Neutrophil (primary cell): ENCODE results near the gene COL4A1.

Experiments
- H3K27ac ChIP-seq: fragments of 200-600 bp; sonication (generic); 2 replicates; pipeline ENCODE4 v1.5.1; 2016; ENCODE audit warnings: mild to moderate bottlenecking, moderate library complexity
- H3K27me3 ChIP-seq: fragments of 200-600 bp; sonication (generic); 2 replicates; pipeline ENCODE4 v1.6.0; 2016; ENCODE audit warnings: mild to moderate bottlenecking
- H3K36me3 ChIP-seq: fragments of 200-600 bp; sonication (generic); 2 replicates; pipeline ENCODE4 v1.5.1; 2017
- H3K4me1 ChIP-seq, 2 experiments: fragments of 200-600 bp in 1 of 2; sonication (generic) in 1 of 2; 1 replicate in 1 of 2; 2 replicates in 1 of 2; pipeline versions ENCODE4 v1.5.1 to v1.6.1; 2013 to 2016; ENCODE audit warnings: low read depth in 1 of 2, low read length in 1 of 2, mild to moderate bottlenecking in 1 of 2, moderate library complexity in 1 of 2; ENCODE audit not compliant: control insufficient read depth in 1 of 2, insufficient read depth in 1 of 2
- H3K4me3 ChIP-seq, 2 experiments: fragments of 200-600 bp in 1 of 2; sonication (generic) in 1 of 2; 1 replicate in 1 of 2; 2 replicates in 1 of 2; pipeline ENCODE4 v1.5.1; 2013 to 2016; ENCODE audit warnings: low read depth in 1 of 2, low read length in 1 of 2, mild to moderate bottlenecking in 1 of 2, moderate library complexity in 1 of 2
- H3K9me3 ChIP-seq: fragments of 200-600 bp; sonication (generic); 2 replicates; pipeline ENCODE4 v1.5.1; 2016
- TF ChIP-seq, protein P1 (sequence below): fragments of 200-600 bp; sonication (generic); IDR thresholded peaks from 2 replicates; pipeline ENCODE4 v1.5.1; 2016; ENCODE audit warnings: antibody characterized with exemption

The COL4A1 gene

DNA sequence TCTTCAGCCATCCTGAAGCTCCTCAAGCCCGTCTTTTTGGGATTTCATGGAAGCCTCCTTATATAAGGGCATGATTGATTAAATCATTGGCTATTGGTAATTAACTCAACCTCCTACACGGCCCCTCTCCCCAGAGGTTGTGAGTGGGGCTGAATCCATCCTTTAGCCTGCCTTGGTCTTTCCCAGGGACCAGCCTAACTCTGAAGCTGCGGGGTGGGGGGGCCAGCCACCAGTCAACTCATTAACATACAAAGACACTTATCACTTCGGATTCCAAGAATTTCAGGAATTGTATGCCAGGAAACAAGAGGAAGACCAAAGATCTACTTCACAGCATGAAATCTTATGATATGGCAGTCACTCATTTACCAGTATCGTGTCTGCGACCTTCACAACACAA, 9.9 kb downstream of the COL4A1 start:
- TF ChIP-seq, protein P1, sequence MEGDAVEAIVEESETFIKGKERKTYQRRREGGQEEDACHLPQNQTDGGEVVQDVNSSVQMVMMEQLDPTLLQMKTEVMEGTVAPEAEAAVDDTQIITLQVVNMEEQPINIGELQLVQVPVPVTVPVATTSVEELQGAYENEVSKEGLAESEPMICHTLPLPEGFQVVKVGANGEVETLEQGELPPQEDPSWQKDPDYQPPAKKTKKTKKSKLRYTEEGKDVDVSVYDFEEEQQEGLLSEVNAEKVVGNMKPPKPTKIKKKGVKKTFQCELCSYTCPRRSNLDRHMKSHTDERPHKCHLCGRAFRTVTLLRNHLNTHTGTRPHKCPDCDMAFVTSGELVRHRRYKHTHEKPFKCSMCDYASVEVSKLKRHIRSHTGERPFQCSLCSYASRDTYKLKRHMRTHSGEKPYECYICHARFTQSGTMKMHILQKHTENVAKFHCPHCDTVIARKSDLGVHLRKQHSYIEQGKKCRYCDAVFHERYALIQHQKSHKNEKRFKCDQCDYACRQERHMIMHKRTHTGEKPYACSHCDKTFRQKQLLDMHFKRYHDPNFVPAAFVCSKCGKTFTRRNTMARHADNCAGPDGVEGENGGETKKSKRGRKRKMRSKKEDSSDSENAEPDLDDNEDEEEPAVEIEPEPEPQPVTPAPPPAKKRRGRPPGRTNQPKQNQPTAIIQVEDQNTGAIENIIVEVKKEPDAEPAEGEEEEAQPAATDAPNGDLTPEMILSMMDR, result no peak
- Histone ChIP-seq H3K9me3 (no peaks in the 10 kb centered on the region), H3K27me3 (peaks cover 67% of the 10 kb centered on the region), H3K27ac (no peak overlapping the region), H3K36me3 (no peaks in the 10 kb centered on the region), H3K4me1 (no peaks in the 10 kb centered on the region), H3K4me3 (no peak overlapping the region)

DNA sequence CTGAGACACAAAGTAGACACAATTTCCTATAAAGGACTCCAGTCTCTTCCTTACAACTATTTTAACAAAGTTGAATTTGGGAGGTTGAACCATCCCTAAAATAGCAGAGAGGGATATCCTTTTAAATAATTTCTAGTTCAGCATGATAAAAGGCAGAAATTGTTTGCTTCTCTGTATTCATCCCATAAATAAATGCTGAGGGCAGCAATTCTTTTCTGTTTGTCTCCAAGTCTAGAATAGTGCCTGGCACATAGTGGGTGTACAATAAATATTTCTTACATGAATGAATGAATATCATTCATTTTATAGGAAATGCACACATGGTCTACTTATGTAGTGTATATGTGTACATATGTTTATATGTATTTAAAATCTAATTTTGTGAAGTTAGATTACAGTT, 12.3 kb downstream of the COL4A1 start:
- Histone ChIP-seq H3K4me1 (no peaks in the 10 kb centered on the region), H3K27ac (no peak overlapping the region), H3K27me3 (peaks cover 44% of the 10 kb centered on the region), H3K36me3 (no peaks in the 10 kb centered on the region), H3K4me3 (no peak overlapping the region), H3K9me3 (no peaks in the 10 kb centered on the region)
- TF ChIP-seq, protein P1, result no peak

DNA sequence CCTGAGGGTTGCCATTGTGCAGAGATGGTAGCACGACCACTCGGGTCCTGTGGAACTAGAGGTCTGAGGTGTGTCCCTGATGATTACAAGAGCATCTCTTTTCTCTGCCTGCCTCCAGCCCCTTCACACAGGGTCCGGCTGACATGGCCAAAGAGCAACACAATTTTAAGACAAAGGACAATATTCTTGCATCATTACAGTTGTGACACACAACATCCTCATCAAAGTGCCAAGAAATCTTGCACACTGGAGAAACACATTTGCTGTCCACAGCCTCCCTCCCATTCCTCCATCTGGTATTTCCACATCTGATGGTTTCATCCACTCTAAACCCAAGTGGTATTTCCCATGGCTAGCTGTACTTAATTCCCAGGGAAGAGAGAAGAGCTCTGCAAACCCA, 12.8 kb downstream of the COL4A1 start:
- H3K27ac ChIP-seq, result no peak overlapping the region
- peaks cover 43% of the 10 kb centered on the region for H3K27me3 ChIP-seq
- no peaks in the 10 kb centered on the region for H3K4me1 ChIP-seq
- TF ChIP-seq, protein P1, result no peak
- no peak overlapping the region for H3K4me3 ChIP-seq
- no peaks in the 10 kb centered on the region for H3K9me3 ChIP-seq
- no peaks in the 10 kb centered on the region for H3K36me3 ChIP-seq

DNA sequence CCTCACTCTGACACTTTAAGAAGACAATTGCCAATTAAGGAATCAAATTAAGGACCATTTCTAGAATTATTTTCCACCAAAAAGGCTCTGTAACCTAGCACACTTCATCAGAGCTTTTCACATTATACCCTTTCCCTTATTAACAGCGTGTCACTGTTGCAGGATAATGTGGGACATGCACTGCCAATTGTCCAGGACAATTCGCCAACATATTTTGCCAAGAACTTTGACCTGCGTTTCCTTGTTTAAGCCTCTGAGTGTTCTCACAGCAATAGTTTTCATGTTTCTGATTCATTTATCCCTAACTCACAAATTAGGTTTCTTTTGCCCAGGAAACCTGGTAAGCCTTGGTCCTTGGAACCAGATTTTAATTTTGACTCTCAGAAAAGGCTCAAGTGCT, 13.3 kb downstream of the COL4A1 start:
- TF ChIP-seq, protein P1, result no peak
- Histone ChIP-seq H3K4me1 (no peaks in the 10 kb centered on the region), H3K4me3 (no peak overlapping the region), H3K27me3 (peaks cover 38% of the 10 kb centered on the region), H3K27ac (no peak overlapping the region), H3K36me3 (no peaks in the 10 kb centered on the region), H3K9me3 (no peaks in the 10 kb centered on the region)

DNA sequence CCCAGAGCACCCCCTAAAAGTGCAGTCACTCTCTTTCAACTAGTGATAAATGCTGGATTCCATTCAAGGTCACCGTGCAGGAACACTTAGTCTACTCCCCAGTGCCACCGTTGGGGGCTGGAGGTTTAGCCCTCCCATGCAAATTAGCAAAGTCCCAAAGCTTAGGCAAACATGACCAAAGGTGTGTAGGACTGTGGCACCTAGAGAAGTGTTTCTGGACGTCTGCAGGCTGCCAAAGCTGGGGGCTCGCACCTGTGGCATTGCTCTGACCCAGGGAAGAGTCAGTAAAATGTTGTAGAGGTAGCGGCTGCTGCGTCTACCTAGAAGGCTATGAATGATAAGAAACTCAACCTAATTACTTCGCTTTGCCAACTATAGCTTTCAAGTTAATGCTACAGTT, 13.9 kb downstream of the COL4A1 start:
- Histone ChIP-seq H3K9me3 (no peaks in the 10 kb centered on the region), H3K4me3 (no peak overlapping the region), H3K27me3 (peaks cover 32% of the 10 kb centered on the region), H3K27ac (no peak overlapping the region), H3K36me3 (no peaks in the 10 kb centered on the region), H3K4me1 (no peaks in the 10 kb centered on the region)
- TF ChIP-seq, protein P1, result no peak

DNA sequence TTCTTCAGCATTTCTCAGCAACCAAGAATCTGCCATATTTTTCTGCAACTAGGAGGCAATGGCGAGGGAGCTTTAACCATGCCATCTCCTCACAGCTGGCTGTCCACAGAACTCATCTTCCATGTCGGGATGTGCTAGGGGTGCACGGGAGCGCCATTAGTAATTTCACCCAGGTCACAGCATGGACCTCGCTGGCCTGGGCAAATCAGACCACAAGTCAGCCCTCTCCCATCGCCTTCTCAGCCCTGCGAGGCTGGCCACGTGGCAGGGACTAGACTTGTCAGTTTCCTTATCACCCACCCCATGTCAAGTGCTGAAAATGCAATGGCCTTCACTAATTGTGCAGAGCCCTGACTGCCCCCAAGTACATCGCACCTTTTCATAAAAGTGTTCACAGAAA, 15.7 kb downstream of the COL4A1 start:
- Histone ChIP-seq H3K9me3 (no peaks in the 10 kb centered on the region), H3K4me1 (no peaks in the 10 kb centered on the region), H3K36me3 (no peaks in the 10 kb centered on the region), H3K4me3 (no peak overlapping the region), H3K27me3 (peaks cover 15% of the 10 kb centered on the region), H3K27ac (no peak overlapping the region)
- TF ChIP-seq, protein P1, result no peak
